HepG2 (cell line): ENCODE results near the gene CHD9NB. TPM values are rescaled to one million over a fixed set of nuclear protein-coding genes. Genes with fewer than 3 reads are reported as not detected.

ENCODE experiments used
- ELF1 ChIP-seq: sonication (generic); formaldehyde crosslinking; IDR thresholded peaks from 2 replicates; pipeline ENCODE4 v1.4.0; 2020; ENCODE audit warnings: missing genetic modification reagents
- NRL ChIP-seq: sonication (generic); formaldehyde crosslinking; IDR thresholded peaks from 2 replicates; pipeline ENCODE4 v1.5.0; 2020; ENCODE audit warnings: missing genetic modification reagents, mild to moderate bottlenecking, moderate library complexity, borderline replicate concordance
- RXRB ChIP-seq: IDR thresholded peaks from 2 replicates; pipeline ENCODE4 v1.6.1; 2016; ENCODE audit warnings: borderline replicate concordance, missing genetic modification reagents, missing compliant biosample characterization
- SYNCRIP ChIP-seq: fragments of 200-400 bp; formaldehyde crosslinking; IDR thresholded peaks from 2 replicates; pipeline ENCODE4 v1.6.1; 2018; ENCODE audit warnings: mild to moderate bottlenecking, low read depth, low read length; ENCODE audit not compliant: insufficient read depth
- TGIF2 ChIP-seq: IDR thresholded peaks from 2 replicates; pipeline ENCODE4 v1.6.1; 2016; ENCODE audit warnings: control low read depth, missing compliant biosample characterization
- ZFY ChIP-seq: sonication (generic); formaldehyde crosslinking; IDR thresholded peaks from 2 replicates; pipeline ENCODE4 v1.4.0; 2020; ENCODE audit warnings: missing genetic modification reagents
- ZMYM2 ChIP-seq: sonication (generic); formaldehyde crosslinking; IDR thresholded peaks from 2 replicates; pipeline ENCODE4 v1.8.0; 2022; ENCODE audit warnings: mild to moderate bottlenecking, missing genetic modification reagents
- ZNF296 ChIP-seq: sonication (generic); formaldehyde crosslinking; conservative IDR thresholded peaks from 2 replicates; pipeline ENCODE4 v1.5.0; 2020; ENCODE audit warnings: mild to moderate bottlenecking, missing genetic modification reagents
- ZNF431 ChIP-seq: sonication (generic); formaldehyde crosslinking; IDR thresholded peaks from 2 replicates; pipeline ENCODE4 v1.9.0; 2022; ENCODE audit warnings: missing genetic modification reagents, low read depth, mild to moderate bottlenecking, borderline replicate concordance
- ZNF660 ChIP-seq: sonication (generic); formaldehyde crosslinking; IDR thresholded peaks from 2 replicates; pipeline ENCODE4 v1.5.1; 2020; ENCODE audit warnings: mild to moderate bottlenecking, low read depth, missing genetic modification reagents, borderline replicate concordance
- polyA plus RNA-seq, 8 experiments: library from polyadenylated mRNA; depleted of rRNA in 3 of 8; stranded (reverse) in 7 of 8; unstranded in 1 of 8; fragments of >200 nt; fragmentation: Illumina TruSeq in 4 of 8; extraction: Trizol in 4 of 8; gene quantifications; 2 replicates each; pipeline versions ENCODE4 v1.2.1 to v1.2.3, GENCODE V29; 2011 to 2016; ENCODE audit warnings: low read depth in 4 of 8, missing spikeins in 1 of 8, mixed read lengths in 1 of 8; ENCODE audit not compliant: insufficient read depth in 1 of 8
- total RNA-seq, 5 experiments: library from RNA; depleted of rRNA; stranded (reverse); fragments of >200 nt; fragmentation: Illumina TruSeq; extraction: Trizol; gene quantifications; 2 replicates each; pipeline ENCODE4 v1.2.3, GENCODE V29; 2016; ENCODE audit warnings: low read depth in 1 of 5
- TF ChIP-seq, protein P1 (sequence below): sonication (generic); formaldehyde crosslinking; IDR thresholded peaks from 2 replicates; pipeline ENCODE4 v1.9.0; 2021; ENCODE audit warnings: mild to moderate bottlenecking, missing genetic modification reagents
- TF ChIP-seq, protein P2 (sequence below): IDR thresholded peaks from 2 replicates; pipeline ENCODE4 v1.6.1; 2016; ENCODE audit warnings: missing compliant biosample characterization, missing genetic modification reagents, borderline replicate concordance
- TF ChIP-seq, protein P3 (sequence below): sonication (generic); formaldehyde crosslinking; conservative IDR thresholded peaks from 2 replicates; pipeline ENCODE4 v1.8.0; 2022; ENCODE audit warnings: low read depth, missing genetic modification reagents
- TF ChIP-seq, protein P4 (sequence below): sonication (generic); formaldehyde crosslinking; conservative IDR thresholded peaks from 2 replicates; pipeline ENCODE4 v1.8.0; 2022; ENCODE audit warnings: mild to moderate bottlenecking, moderate library complexity, missing genetic modification reagents
- TF ChIP-seq, protein P5 (sequence below): sonication (generic); formaldehyde crosslinking; IDR thresholded peaks from 2 replicates; pipeline ENCODE4 v1.8.1; 2023; ENCODE audit warnings: mild to moderate bottlenecking, missing genetic modification reagents

The CHD9NB gene
- total and polyA plus RNA-seq, 2 of the 13 experiments (the other 11 are each of a cell fraction or from before 2014, with no cell fraction given) = 0.17 to 0.18 TPM

GRCh38 chr16:53054670-53055485, 2.2 kb upstream of the CHD9NB start, which contains the start of gene CHD9 (continued):
- TF ChIP-seq ZNF660 (0 out of 2 replicates have a peak, but pooled peaks have one; percentile 38), ELF1 (peak; percentile 92), ZMYM2 (CRISPR knock-in tag) (peak; percentile 85), NRL (CRISPR knock-in tag) (peak; percentile 94), ZFY (CRISPR knock-in tag) (peak; percentile 90), ZNF431 (peak; percentile 89), SYNCRIP (no peak), ZNF296 (CRISPR knock-in tag) (no peak; the same call in 1 of the 2 replicates), RXRB (CRISPR knock-in tag) (peak; percentile 81), TGIF2 (CRISPR knock-in tag) (peak; percentile 96)
- TF ChIP-seq, protein P1, sequence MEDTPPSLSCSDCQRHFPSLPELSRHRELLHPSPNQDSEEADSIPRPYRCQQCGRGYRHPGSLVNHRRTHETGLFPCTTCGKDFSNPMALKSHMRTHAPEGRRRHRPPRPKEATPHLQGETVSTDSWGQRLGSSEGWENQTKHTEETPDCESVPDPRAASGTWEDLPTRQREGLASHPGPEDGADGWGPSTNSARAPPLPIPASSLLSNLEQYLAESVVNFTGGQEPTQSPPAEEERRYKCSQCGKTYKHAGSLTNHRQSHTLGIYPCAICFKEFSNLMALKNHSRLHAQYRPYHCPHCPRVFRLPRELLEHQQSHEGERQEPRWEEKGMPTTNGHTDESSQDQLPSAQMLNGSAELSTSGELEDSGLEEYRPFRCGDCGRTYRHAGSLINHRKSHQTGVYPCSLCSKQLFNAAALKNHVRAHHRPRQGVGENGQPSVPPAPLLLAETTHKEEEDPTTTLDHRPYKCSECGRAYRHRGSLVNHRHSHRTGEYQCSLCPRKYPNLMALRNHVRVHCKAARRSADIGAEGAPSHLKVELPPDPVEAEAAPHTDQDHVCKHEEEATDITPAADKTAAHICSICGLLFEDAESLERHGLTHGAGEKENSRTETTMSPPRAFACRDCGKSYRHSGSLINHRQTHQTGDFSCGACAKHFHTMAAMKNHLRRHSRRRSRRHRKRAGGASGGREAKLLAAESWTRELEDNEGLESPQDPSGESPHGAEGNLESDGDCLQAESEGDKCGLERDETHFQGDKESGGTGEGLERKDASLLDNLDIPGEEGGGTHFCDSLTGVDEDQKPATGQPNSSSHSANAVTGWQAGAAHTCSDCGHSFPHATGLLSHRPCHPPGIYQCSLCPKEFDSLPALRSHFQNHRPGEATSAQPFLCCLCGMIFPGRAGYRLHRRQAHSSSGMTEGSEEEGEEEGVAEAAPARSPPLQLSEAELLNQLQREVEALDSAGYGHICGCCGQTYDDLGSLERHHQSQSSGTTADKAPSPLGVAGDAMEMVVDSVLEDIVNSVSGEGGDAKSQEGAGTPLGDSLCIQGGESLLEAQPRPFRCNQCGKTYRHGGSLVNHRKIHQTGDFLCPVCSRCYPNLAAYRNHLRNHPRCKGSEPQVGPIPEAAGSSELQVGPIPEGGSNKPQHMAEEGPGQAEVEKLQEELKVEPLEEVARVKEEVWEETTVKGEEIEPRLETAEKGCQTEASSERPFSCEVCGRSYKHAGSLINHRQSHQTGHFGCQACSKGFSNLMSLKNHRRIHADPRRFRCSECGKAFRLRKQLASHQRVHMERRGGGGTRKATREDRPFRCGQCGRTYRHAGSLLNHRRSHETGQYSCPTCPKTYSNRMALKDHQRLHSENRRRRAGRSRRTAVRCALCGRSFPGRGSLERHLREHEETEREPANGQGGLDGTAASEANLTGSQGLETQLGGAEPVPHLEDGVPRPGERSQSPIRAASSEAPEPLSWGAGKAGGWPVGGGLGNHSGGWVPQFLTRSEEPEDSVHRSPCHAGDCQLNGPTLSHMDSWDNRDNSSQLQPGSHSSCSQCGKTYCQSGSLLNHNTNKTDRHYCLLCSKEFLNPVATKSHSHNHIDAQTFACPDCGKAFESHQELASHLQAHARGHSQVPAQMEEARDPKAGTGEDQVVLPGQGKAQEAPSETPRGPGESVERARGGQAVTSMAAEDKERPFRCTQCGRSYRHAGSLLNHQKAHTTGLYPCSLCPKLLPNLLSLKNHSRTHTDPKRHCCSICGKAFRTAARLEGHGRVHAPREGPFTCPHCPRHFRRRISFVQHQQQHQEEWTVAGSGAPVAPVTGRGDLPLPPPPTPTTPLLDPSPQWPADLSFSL (CRISPR knock-in tag) = peak; percentile 79; the same call in 1 of the 2 replicates
- TF ChIP-seq, protein P2, sequence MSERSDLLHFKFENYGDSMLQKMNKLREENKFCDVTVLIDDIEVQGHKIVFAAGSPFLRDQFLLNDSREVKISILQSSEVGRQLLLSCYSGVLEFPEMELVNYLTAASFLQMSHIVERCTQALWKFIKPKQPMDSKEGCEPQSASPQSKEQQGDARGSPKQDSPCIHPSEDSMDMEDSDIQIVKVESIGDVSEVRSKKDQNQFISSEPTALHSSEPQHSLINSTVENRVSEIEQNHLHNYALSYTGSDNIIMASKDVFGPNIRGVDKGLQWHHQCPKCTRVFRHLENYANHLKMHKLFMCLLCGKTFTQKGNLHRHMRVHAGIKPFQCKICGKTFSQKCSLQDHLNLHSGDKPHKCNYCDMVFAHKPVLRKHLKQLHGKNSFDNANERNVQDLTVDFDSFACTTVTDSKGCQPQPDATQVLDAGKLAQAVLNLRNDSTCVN (CRISPR knock-in tag) = peak; percentile 78
- TF ChIP-seq, protein P3, sequence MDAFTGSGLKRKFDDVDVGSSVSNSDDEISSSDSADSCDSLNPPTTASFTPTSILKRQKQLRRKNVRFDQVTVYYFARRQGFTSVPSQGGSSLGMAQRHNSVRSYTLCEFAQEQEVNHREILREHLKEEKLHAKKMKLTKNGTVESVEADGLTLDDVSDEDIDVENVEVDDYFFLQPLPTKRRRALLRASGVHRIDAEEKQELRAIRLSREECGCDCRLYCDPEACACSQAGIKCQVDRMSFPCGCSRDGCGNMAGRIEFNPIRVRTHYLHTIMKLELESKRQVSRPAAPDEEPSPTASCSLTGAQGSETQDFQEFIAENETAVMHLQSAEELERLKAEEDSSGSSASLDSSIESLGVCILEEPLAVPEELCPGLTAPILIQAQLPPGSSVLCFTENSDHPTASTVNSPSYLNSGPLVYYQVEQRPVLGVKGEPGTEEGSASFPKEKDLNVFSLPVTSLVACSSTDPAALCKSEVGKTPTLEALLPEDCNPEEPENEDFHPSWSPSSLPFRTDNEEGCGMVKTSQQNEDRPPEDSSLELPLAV (CRISPR knock-in tag) = no peak
- TF ChIP-seq, protein P4, sequence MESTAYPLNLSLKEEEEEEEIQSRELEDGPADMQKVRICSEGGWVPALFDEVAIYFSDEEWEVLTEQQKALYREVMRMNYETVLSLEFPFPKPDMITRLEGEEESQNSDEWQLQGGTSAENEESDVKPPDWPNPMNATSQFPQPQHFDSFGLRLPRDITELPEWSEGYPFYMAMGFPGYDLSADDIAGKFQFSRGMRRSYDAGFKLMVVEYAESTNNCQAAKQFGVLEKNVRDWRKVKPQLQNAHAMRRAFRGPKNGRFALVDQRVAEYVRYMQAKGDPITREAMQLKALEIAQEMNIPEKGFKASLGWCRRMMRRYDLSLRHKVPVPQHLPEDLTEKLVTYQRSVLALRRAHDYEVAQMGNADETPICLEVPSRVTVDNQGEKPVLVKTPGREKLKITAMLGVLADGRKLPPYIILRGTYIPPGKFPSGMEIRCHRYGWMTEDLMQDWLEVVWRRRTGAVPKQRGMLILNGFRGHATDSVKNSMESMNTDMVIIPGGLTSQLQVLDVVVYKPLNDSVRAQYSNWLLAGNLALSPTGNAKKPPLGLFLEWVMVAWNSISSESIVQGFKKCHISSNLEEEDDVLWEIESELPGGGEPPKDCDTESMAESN (CRISPR knock-in tag) = peak; percentile 98
- TF ChIP-seq, protein P5, sequence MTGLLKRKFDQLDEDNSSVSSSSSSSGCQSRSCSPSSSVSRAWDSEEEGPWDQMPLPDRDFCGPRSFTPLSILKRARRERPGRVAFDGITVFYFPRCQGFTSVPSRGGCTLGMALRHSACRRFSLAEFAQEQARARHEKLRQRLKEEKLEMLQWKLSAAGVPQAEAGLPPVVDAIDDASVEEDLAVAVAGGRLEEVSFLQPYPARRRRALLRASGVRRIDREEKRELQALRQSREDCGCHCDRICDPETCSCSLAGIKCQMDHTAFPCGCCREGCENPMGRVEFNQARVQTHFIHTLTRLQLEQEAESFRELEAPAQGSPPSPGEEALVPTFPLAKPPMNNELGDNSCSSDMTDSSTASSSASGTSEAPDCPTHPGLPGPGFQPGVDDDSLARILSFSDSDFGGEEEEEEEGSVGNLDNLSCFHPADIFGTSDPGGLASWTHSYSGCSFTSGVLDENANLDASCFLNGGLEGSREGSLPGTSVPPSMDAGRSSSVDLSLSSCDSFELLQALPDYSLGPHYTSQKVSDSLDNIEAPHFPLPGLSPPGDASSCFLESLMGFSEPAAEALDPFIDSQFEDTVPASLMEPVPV (CRISPR knock-in tag) = peak; percentile 92
